ENCODE data around the gene GXYLT1.

DNA sequence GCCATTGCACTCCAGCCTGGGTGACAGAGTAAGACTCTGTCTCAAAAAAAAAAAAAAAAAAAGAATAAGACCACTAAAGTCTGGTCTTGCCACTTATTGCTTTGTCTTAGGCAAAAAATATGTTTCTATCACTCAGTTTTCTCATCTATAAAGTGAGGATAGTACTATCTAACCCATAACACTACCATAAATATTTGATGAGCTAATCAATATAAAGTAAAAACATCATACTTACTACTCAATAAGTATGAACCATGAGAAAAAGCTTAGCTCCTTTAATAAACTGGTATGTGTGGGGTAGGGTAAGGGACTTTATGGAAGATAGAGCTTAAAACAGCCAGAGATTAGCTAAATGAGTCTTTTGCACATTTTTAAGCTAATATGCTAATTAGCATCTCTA, 85.5 kb downstream of the GXYLT1 start:
- TF ChIP-seq, protein P1, sequence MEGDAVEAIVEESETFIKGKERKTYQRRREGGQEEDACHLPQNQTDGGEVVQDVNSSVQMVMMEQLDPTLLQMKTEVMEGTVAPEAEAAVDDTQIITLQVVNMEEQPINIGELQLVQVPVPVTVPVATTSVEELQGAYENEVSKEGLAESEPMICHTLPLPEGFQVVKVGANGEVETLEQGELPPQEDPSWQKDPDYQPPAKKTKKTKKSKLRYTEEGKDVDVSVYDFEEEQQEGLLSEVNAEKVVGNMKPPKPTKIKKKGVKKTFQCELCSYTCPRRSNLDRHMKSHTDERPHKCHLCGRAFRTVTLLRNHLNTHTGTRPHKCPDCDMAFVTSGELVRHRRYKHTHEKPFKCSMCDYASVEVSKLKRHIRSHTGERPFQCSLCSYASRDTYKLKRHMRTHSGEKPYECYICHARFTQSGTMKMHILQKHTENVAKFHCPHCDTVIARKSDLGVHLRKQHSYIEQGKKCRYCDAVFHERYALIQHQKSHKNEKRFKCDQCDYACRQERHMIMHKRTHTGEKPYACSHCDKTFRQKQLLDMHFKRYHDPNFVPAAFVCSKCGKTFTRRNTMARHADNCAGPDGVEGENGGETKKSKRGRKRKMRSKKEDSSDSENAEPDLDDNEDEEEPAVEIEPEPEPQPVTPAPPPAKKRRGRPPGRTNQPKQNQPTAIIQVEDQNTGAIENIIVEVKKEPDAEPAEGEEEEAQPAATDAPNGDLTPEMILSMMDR (IDR thresholded peaks at IDR 0.05; ENCODE audit: poor library complexity) = no peak
- TF ChIP-seq EZH2phosphoT487 (IDR thresholded peaks at IDR 0.05; ENCODE audit: low read depth, severe bottlenecking, unreplicated experiment) = no peak
- TF ChIP-seq EZH2 (IDR thresholded peaks at IDR 0.05; ENCODE audit: borderline replicate concordance) = no peak
